HL-60 (cell line): Measurements from ENCODE around the gene ULK1.

ENCODE experiments used
- DNase-seq, 2 experiments: peaks; one replicate each; pipeline ENCODE4 v3.0.0-alpha.2; 2010 to 2020; ENCODE audit warnings: low read depth in 1 of 2, low spot score in 1 of 2
- H3K27ac ChIP-seq: fragments of 250-450 bp; sonication (Bioruptor Pico); replicated peaks from 2 replicates; pipeline ENCODE4 v1.5.1; 2020; ENCODE audit warnings: mild to moderate bottlenecking, moderate library complexity
- H3K27me3 ChIP-seq: fragments of 250-450 bp; sonication (Bioruptor Pico); 2 replicates; pipeline ENCODE4 v1.5.1; 2021; ENCODE audit warnings: mild to moderate bottlenecking, moderate library complexity; ENCODE audit not compliant: insufficient read depth, poor library complexity, severe bottlenecking
- H3K4me3 ChIP-seq: replicated peaks from 2 replicates; pipeline ENCODE4 v1.5.1; 2011; ENCODE audit warnings: mild to moderate bottlenecking, control low read depth, low read length; ENCODE audit not compliant: insufficient read depth
- CTCF ChIP-seq: IDR thresholded peaks from one replicate; pipeline ENCODE4 v1.5.1; 2011; ENCODE audit warnings: low read length, control low read depth, inconsistent platforms; ENCODE audit not compliant: insufficient read depth
- GABPA ChIP-seq: IDR thresholded peaks from 2 replicates; pipeline ENCODE4 v1.6.1; 2012; ENCODE audit warnings: low read depth
- POLR2AphosphoS5 ChIP-seq: IDR thresholded peaks from 2 replicates; pipeline ENCODE4 v1.6.1; 2012; ENCODE audit warnings: low read depth
- SPI1 ChIP-seq: IDR thresholded peaks from 2 replicates; pipeline ENCODE4 v1.6.1; 2012; ENCODE audit warnings: low read depth, mild to moderate bottlenecking, borderline replicate concordance
- TF ChIP-seq, protein P1 (sequence below): IDR thresholded peaks from 2 replicates; pipeline ENCODE4 v1.6.1; 2012; ENCODE audit warnings: low read depth; ENCODE audit not compliant: insufficient replicate concordance

ULK1 gene

DNA sequence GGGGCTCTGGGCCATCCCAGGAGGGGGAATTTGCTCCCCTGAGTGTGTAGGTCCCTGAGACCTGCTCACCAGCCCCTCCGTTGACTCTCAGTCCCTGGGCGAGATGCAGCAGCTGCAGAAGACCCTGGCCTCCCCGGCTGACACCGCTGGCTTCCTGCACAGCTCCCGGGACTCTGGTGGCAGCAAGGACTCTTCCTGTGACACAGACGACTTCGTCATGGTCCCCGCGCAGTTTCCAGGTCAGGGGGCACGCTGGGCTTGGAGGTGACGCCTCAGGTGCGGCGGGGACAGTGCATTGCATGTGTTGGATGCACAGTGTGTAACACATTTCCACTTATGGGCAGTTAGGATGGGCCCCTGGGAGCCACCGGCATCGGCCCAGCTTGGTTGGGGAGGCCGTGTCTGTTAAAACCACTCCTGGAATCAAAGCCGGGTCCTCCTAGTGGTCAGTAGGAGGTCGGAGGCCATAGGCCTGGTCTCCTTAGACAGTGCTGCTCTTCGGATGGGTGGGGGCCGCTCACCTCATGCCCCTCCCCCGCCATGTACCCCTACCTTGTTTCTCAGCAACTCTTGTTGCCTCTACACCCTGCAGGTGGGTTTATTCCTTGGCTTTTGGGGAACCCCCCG lies 17.5 kb downstream of the ULK1 start:
- no peaks in the 10 kb centered on the region for H3K27me3 ChIP-seq
- no peak overlapping the region for H3K27ac ChIP-seq
- H3K4me3 ChIP-seq = no peak overlapping the region
- TF ChIP-seq SPI1 = no peak
- TF ChIP-seq CTCF = no peak
- no peak for TF ChIP-seq GABPA
- TF ChIP-seq, protein P1, sequence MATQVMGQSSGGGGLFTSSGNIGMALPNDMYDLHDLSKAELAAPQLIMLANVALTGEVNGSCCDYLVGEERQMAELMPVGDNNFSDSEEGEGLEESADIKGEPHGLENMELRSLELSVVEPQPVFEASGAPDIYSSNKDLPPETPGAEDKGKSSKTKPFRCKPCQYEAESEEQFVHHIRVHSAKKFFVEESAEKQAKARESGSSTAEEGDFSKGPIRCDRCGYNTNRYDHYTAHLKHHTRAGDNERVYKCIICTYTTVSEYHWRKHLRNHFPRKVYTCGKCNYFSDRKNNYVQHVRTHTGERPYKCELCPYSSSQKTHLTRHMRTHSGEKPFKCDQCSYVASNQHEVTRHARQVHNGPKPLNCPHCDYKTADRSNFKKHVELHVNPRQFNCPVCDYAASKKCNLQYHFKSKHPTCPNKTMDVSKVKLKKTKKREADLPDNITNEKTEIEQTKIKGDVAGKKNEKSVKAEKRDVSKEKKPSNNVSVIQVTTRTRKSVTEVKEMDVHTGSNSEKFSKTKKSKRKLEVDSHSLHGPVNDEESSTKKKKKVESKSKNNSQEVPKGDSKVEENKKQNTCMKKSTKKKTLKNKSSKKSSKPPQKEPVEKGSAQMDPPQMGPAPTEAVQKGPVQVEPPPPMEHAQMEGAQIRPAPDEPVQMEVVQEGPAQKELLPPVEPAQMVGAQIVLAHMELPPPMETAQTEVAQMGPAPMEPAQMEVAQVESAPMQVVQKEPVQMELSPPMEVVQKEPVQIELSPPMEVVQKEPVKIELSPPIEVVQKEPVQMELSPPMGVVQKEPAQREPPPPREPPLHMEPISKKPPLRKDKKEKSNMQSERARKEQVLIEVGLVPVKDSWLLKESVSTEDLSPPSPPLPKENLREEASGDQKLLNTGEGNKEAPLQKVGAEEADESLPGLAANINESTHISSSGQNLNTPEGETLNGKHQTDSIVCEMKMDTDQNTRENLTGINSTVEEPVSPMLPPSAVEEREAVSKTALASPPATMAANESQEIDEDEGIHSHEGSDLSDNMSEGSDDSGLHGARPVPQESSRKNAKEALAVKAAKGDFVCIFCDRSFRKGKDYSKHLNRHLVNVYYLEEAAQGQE = no peak
- TF ChIP-seq POLR2AphosphoS5 = no peak
- DNase-seq = no peak

DNA sequence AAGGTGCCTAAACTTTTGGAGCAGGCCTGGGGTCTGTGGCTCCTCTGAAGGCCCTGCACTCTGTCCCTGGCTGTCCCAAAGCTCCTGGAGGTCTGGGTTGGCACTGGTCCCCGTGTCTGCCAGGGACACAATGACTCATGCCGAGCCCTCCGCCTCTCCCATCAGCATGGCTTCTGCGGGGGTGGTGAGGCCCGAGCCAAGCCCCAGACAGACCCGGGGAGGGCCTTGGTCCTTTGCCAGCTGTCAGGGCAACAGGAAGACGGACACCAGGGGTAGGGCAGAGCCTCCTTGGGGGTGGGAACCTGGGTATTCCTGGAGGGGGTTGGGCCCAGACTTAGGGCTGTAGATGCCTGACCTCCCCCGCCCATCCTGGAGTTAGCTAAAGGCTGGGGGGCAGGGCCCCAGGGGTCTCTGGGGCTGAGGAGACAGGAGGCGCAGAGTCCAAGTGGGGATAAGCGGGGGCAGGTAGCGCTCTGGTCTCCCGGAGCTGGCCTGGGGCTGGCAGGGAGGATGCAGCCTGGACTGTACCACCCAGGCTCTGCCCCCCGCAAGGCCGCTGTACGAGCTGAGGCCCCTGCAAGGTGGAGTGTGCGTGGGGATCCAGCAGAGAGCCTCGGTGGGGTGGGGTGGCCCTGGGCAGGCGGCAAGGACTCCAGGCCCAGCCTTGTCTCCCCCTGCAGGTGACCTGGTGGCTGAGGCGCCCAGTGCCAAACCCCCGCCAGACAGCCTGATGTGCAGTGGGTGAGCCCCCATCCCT lies 18.3 kb downstream of the ULK1 start:
- no peak for DNase-seq
- Histone ChIP-seq H3K27me3 (no peaks in the 10 kb centered on the region), H3K4me3 (no peak overlapping the region), H3K27ac (no peak overlapping the region)
- TF ChIP-seq POLR2AphosphoS5 (no peak), SPI1 (no peak), CTCF (no peak), GABPA (no peak)
- TF ChIP-seq, protein P1 = no peak

- DNase-seq = no peak
- Histone ChIP-seq H3K4me3 (no peak overlapping the region), H3K27ac (no peak overlapping the region), H3K27me3 (no peaks in the 10 kb centered on the region)
- TF ChIP-seq POLR2AphosphoS5 (no peak), GABPA (no peak), CTCF (no peak), SPI1 (no peak)
- TF ChIP-seq, protein P1 = no peak
Observed at GRCh38 chr12:131913666-131914065, 19.2 kb downstream of the ULK1 start.
